Effector memory CD4-positive, alpha-beta T cell (primary cell): Measurements from ENCODE around the gene RASGRF1.

Source experiments
- DNase-seq, 3 donors: peaks; one replicate each; pipeline ENCODE4 v3.0.0-alpha.2; 2020
- H3K27ac ChIP-seq: 2 replicates; pipeline ENCODE4 v1.7.0; 2013; ENCODE audit warnings: mild to moderate bottlenecking, low read length, moderate library complexity; ENCODE audit not compliant: insufficient read depth, poor library complexity, severe bottlenecking
- H3K27me3 ChIP-seq: replicated peaks from 2 replicates; pipeline ENCODE4 v1.7.0; 2013; ENCODE audit warnings: mild to moderate bottlenecking, low read length; ENCODE audit not compliant: insufficient read depth, control insufficient read depth, poor library complexity, severe bottlenecking
- H3K36me3 ChIP-seq: 2 replicates; pipeline ENCODE4 v1.7.0; 2013; ENCODE audit warnings: mild to moderate bottlenecking, low read length, moderate library complexity; ENCODE audit not compliant: control insufficient read depth, insufficient read depth
- H3K4me1 ChIP-seq: 2 replicates; pipeline ENCODE4 v1.7.0; 2013; ENCODE audit warnings: low read length, mild to moderate bottlenecking; ENCODE audit not compliant: control insufficient read depth, insufficient read depth, poor library complexity, severe bottlenecking
- H3K4me3 ChIP-seq: 2 replicates; pipeline ENCODE4 v1.7.0; 2013; ENCODE audit warnings: low read length, low read depth, mild to moderate bottlenecking; ENCODE audit not compliant: insufficient read depth, poor library complexity, severe bottlenecking
- H3K9me3 ChIP-seq: 2 replicates; pipeline ENCODE4 v1.7.0; 2013; ENCODE audit warnings: mild to moderate bottlenecking, low read length, moderate library complexity; ENCODE audit not compliant: control insufficient read depth

Gene RASGRF1

DNA sequence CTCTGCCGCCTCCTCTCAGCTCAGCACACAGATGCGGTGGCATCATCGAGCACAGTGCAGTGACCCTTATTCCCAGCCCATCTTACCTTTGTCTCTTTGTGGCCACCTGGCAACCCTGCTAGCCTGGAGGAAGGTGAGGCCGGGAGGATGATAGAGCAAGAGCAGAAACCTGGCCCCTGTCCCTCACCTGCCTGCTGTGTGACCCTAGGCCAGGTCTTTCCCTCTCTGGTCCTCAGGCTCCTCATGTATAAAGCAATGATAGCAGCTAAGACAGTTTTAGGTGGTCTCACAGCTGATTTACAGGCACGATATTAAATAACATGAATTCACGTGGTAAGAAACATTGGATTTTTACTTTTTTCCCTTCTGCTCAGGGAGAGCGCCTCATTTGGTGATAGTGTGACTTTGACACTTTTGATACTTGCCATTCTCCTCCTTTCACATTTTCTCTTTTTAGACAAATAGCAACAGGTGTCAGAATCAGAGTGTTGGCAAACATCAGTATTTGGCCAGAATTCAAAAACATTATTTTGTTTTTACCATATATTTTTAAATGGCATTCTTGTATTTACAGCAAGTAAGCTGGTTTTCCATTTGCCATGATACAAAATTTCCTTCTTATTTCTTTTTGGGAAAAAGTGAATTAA, 116.2 kb downstream of the RASGRF1 start:
- Histone ChIP-seq H3K4me1 (no peaks in the 10 kb centered on the region), H3K27ac (no peak overlapping the region), H3K36me3 (no peaks in the 10 kb centered on the region), H3K4me3 (no peak overlapping the region), H3K9me3 (no peaks in the 10 kb centered on the region), H3K27me3 (no peaks in the 10 kb centered on the region)
- no peak for DNase-seq

DNA sequence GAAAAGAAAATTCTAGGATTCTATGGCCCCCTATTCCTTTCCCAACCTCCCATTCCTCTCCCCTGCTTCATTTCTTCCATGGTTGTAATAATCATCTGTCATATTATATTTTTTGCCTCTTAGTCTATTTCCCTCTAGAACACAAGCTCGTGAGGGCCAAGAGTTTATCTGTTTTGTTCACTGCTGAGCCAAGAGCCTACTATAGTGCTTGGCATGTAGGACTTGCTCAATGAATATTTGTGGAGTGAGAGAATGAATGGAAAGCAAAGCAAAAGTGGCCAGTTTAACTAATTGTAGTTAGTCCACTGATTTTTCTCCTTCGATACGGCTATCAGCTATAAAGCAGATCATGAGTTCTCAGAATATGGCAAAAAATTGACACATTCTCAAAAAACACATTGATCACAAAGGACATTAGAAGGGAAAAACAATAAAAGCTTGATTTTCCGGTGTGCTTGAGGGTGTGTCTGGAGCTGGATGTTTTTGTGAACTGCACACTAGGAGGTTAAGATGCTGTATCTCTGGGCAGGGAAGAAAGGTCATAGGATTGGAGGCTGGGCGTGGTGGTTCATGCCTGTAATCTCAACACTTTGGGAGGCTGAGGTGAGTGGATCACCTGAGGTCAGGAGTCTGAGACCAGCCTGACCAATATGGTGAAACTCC, 120.8 kb downstream of the RASGRF1 start:
- no peaks in the 10 kb centered on the region for H3K36me3 ChIP-seq

DNA sequence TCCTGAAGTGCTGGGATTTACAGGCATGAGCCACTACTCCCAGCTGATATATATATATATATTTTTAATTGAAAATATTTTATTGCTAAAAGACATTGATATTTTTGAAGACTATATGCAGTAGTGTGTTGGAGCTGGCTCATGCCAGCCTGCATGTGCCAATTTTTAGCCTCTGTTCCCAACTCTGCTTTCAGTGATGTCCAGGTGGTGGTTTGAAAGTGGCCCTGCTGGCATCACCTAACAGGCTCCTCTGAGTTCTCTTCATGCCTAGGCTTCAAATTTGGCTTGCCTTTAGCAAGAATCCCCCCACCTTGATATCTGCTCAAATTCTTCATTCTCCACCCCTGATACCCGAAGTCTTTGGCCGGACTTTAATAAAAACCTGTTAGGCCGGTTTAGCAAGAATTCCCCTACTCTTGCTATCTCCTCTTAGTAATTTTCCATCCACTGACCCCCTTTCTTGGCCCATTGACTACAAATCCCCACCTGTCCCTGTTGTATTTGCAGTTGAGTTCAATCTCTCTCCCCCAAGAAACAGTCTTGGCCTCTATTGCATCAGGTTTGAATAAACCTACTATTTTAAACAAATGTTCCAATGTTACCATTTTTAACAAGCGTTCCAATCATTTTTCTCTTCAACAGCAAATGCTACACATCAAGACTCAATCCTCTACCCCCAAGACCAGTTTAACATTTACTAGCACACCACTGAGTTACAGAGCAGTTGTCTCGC, 121.9 kb downstream of the RASGRF1 start:
- no peaks in the 10 kb centered on the region for H3K27me3 ChIP-seq
- no peaks in the 10 kb centered on the region for H3K36me3 ChIP-seq
- no peaks in the 10 kb centered on the region for H3K4me1 ChIP-seq
- DNase-seq, result no peak
- H3K9me3 ChIP-seq, result no peaks in the 10 kb centered on the region
- no peak overlapping the region for H3K4me3 ChIP-seq
- no peak overlapping the region for H3K27ac ChIP-seq

More for the DNA sequence above, 120.8 kb downstream of the RASGRF1 start:
- Histone ChIP-seq H3K4me3 (no peak overlapping the region), H3K4me1 (no peaks in the 10 kb centered on the region), H3K9me3 (no peaks in the 10 kb centered on the region), H3K27me3 (no peaks in the 10 kb centered on the region), H3K27ac (no peak overlapping the region)
- no peak for DNase-seq

DNA sequence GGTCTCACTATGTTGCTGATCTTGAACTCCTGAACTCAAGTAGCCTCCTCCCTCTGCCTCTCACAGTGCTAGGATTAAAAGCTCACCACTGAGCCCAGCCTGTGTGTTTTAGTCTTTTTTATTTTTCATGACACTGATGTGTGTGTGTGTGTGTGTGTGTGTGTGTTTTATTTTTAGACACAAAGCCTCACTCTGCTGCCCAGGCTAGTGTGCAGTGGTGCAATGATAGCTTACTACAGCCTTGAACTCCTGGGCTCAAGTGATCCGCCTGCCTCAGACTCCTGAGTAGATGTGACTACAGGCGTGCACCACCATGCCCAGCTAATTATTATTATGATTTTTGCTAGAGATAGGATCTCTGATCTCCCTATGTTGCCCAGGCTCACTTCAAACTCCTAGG, 122.5 kb downstream of the RASGRF1 start:
- H3K27ac ChIP-seq, result no peak overlapping the region
- H3K9me3 ChIP-seq, result no peaks in the 10 kb centered on the region
- H3K36me3 ChIP-seq, result no peaks in the 10 kb centered on the region
- no peak overlapping the region for H3K4me3 ChIP-seq
- H3K27me3 ChIP-seq, result no peaks in the 10 kb centered on the region
- H3K4me1 ChIP-seq, result no peaks in the 10 kb centered on the region
- no peak for DNase-seq

DNA sequence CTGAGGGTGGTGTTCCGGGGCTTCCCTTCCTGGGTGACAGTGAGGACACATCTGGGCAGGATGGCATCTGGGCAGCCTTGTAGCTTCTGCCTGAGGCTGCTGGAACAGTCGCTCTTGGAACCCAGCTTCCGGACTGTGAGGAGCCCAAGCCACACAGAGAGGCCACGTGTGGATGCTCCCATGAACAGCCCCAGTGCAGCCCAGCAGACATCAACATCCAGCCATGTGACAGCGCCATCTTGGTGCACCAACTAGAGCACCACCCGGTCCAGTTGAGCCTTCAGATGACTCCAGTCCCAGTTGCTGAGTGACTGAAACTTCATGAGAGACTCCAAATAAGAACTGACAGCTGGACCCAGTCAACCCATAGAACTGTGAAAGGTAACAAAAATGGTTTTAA, 130.3 kb downstream of the RASGRF1 start:
- no peaks in the 10 kb centered on the region for H3K36me3 ChIP-seq
- H3K4me1 ChIP-seq, result no peaks in the 10 kb centered on the region
- H3K27ac ChIP-seq, result no peak overlapping the region
- H3K9me3 ChIP-seq, result no peaks in the 10 kb centered on the region
- H3K27me3 ChIP-seq, result no peaks in the 10 kb centered on the region
- DNase-seq, result no peak
- no peak overlapping the region for H3K4me3 ChIP-seq

DNA sequence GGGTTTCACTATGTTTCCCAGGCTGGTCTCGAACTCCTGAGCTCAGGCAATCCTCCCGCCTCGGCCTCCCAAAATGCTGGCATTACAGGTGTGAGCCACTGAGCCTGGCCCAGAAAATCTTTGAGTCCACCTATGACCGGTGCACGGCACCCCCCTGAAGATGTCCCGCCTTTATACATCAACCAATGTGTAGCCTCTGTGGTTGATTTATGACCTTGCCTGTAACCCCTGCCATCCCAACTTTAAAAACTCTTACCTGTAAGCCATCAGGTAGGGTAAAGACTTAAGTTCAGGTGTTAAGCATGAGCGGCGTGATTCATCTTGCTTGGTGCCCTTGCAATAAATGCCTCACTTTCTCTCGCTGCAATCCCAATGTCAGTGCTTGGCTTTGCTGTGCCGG, 131.2 kb downstream of the RASGRF1 start:
- H3K9me3 ChIP-seq, result no peaks in the 10 kb centered on the region
- H3K27me3 ChIP-seq, result no peaks in the 10 kb centered on the region
- H3K27ac ChIP-seq, result no peak overlapping the region
- DNase-seq, result no peak
- no peaks in the 10 kb centered on the region for H3K36me3 ChIP-seq
- H3K4me3 ChIP-seq, result no peak overlapping the region
- no peaks in the 10 kb centered on the region for H3K4me1 ChIP-seq

DNA sequence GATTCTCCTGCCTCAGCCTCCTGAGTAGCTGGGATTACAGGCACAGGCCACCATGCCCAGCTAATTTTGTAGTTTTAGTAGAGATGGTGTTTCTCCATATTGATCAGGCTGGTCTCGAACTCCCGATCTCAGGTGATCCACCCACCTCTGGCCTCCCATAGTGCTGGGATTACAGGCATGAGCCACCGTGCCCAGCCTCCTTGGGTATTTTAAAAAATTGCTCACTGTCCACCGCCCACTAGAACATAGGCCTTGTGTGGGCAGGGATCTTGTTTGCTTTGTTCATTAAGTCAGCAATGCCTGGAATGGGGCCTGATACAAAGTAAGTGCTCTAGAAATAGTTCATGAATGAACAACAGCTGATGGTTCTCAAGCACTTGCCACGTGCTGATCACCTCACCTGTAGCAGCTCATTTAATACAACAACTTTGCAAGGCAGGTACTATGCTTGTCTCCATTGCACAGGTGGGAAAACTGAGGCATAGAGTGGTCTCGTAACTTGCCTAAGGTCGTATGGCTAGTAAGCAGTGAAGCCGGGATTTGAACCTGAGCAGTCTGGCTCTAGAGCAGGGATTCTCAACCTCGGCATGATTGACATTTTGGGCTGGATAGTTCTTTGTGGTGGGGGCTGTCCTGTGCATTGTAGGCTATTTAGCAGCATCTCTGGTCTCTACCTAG, 133.0 kb downstream of the RASGRF1 start:
- Histone ChIP-seq H3K4me3 (no peak overlapping the region), H3K27me3 (no peaks in the 10 kb centered on the region), H3K27ac (no peak overlapping the region), H3K36me3 (no peaks in the 10 kb centered on the region), H3K9me3 (no peaks in the 10 kb centered on the region), H3K4me1 (no peaks in the 10 kb centered on the region)
- no peak for DNase-seq

DNA sequence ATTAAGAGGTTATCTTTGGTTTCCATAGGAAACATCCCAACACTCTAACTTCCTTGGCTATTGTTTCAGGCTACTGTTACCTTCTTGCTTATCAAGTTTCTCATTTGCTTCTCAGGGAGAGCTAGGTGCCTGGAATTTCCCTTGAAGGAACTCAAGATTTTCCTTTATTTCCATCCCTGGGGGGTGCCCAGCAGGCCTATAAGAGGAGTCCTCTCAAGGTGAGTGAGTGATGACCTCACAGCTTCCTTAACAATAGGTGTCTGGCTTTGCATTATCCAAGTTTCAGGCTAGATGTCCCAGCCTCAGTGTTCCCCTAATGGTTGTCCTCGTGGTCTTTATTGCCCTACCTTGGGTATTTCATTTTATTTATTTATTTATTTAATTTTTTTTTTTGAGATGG, 133.6 kb downstream of the RASGRF1 start:
- no peaks in the 10 kb centered on the region for H3K27me3 ChIP-seq
- no peaks in the 10 kb centered on the region for H3K36me3 ChIP-seq
- H3K4me1 ChIP-seq, result no peaks in the 10 kb centered on the region
- no peak for DNase-seq
- H3K9me3 ChIP-seq, result no peaks in the 10 kb centered on the region
- no peak overlapping the region for H3K4me3 ChIP-seq
- no peak overlapping the region for H3K27ac ChIP-seq

DNA sequence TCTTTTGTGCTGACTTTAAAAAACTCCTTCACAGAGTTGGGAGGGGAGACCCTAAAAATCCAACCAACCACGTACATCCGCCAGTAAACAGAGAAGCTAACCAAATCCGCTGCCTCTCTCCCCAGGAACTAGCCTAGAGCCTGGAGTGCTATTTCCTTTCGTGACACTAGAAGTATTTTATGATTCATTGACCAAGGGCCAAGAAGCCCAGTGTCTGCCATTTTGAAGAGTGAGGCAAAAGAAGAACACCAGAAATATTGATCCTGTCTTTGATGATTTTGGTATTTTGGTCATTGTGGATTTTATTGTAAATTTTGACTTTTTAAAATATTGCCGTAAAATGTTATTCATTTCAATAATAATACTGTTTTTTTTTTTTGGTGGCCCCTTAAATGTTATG, 135.2 kb downstream of the RASGRF1 start:
- H3K4me1 ChIP-seq, result no peaks in the 10 kb centered on the region
- no peaks in the 10 kb centered on the region for H3K27me3 ChIP-seq
- no peak for DNase-seq
- no peaks in the 10 kb centered on the region for H3K9me3 ChIP-seq
- H3K4me3 ChIP-seq, result no peak overlapping the region
- no peaks in the 10 kb centered on the region for H3K36me3 ChIP-seq
- no peak overlapping the region for H3K27ac ChIP-seq

DNA sequence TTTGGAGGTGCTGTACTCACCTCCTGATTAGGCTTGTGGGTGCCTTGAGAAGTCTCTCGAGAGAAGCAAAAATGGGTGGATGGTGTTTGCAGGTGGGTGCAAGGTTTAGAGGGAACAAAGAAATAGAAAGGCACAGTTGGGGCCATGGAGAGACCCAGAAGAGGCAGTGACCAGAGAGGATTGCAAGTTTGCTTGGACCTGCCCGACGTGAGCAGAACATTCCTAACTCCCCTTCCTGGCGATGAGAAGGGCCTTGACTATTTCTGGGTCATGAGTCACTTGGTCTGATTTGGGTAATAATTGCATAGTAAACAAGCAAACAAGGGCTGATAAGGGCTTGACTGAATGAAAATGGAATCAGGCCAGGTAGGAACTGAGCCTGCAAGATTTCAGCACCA, 138.7 kb downstream of the RASGRF1 start:
- Histone ChIP-seq H3K4me3 (no peak overlapping the region), H3K27me3 (no peaks in the 10 kb centered on the region), H3K9me3 (no peaks in the 10 kb centered on the region), H3K4me1 (no peaks in the 10 kb centered on the region), H3K36me3 (no peaks in the 10 kb centered on the region), H3K27ac (no peak overlapping the region)
- DNase-seq, result no peak
